ENCODE data around the gene MEX3C.

MEX3C gene

DNA sequence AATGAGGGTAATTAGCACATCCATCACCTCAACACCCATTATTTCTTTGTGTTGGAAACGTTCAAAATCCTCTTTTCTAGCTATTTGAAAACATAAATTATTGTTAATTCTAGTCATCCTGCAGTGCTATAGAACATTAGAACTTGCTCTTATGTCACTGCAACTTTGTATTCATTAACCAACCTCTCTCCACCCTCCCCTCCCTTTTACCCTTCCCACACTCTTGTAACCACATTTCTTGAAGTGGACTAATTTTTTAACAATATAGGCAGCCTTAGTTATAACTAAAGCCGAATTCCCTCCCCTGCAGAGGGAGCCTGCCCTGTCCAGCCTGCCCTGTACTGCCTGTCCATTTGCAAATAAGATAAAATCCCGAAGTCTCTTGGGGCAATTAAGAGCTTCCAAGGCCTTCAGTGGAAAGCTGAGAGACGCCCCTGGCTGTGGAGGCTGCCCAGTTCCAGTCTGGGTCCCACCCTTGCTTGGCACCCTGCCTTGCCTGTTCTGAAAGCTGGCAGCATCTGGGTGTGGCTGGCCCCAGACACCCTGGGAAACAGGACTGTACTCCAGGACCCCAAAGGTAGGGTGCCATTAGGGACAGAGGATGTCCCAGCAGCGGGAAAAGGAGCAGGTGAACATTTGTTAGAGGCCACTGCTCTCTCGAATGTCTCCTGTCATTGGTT, 65.1 kb downstream of the MEX3C start:
- Mint-ChIP-seq H3K4me3 (no peak overlapping the region), H3K27ac (no peak overlapping the region), H3K4me1 (peaks cover 6% of the 10 kb centered on the region), H3K27me3 (no peaks in the 10 kb centered on the region), H3K9me3 (no peaks in the 10 kb centered on the region), H3K36me3 (ENCODE audit: low read depth) (no peaks in the 10 kb centered on the region)
- ATAC-seq = no peak
- DNase-seq = no peak

DNA sequence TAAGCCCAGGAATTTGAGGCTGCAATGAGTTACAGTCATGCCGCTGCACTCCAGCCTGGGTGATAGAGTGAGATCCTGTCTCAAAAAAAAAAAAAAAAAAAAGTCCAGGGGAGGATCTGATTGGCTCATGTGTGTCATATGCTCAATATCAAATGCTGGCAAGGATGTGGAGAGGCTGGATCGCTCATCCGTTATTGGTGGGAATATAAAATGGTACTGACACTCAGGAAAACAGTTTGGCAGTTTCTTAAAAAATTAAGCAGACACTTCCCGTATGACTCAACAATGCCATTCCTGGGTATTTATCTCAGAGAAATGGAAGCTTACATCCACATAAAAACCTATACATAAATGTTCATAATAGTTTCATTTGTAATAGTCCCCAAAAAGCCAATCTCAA, 68.9 kb downstream of the MEX3C start:
- no peak overlapping the region for H3K4me3 Mint-ChIP-seq
- DNase-seq = no peak
- H3K27ac Mint-ChIP-seq = no peak overlapping the region
- H3K9me3 Mint-ChIP-seq = no peaks in the 10 kb centered on the region
- no peaks in the 10 kb centered on the region for H3K36me3 Mint-ChIP-seq (ENCODE audit: low read depth)
- ATAC-seq = no peak
- no peaks in the 10 kb centered on the region for H3K27me3 Mint-ChIP-seq
- H3K4me1 Mint-ChIP-seq = peaks cover 6% of the 10 kb centered on the region

DNA sequence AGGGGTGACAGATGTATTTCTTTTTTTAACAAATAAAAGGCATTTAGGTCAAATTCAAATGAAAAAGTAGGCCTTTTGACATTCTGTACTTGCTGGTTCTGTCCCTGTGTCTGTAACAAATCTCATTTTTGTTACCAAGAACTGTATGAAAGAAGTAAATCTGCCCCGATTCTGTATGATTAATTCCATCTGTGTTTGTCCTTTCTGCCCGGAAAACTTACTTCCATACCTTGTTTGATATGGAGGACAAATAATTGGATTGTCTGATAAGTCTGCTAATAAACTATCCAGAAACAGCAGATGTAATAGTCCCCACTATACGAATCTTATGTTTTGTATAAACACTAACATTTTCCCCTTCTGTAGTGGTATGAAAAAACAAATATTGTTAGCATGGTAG, 69.8 kb downstream of the MEX3C start:
- no peak overlapping the region for H3K27ac Mint-ChIP-seq

DNA sequence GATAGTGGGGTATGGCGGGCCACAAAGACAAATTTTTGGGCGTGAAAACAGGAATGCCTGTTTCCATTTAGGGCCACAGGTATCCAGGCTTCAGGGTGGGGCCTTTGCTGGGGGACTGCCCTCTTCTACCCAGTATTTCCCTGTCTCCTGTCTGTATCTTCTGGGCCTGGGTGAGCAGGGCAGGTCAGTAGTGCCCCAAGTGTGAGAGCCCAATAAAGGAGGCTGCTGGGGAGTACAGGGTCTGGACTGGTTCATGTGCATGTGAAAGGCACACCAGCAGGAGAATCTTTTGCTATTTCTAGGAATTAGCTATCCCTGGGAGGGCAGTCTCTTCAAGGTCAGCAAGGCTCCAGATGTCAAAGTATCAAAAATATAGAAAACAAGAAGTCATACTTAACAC, 71.5 kb downstream of the MEX3C start:
- ATAC-seq (no peak), DNase-seq (no peak)
- H3K27ac Mint-ChIP-seq = no peak overlapping the region
- no peaks in the 10 kb centered on the region for H3K36me3 Mint-ChIP-seq (ENCODE audit: low read depth)
- H3K4me1 Mint-ChIP-seq = peaks cover 6% of the 10 kb centered on the region
- no peaks in the 10 kb centered on the region for H3K27me3 Mint-ChIP-seq
- H3K9me3 Mint-ChIP-seq = no peaks in the 10 kb centered on the region
- no peak overlapping the region for H3K4me3 Mint-ChIP-seq

More for the DNA sequence above, 69.8 kb downstream of the MEX3C start:
- no peaks in the 10 kb centered on the region for H3K27me3 Mint-ChIP-seq
- no peaks in the 10 kb centered on the region for H3K9me3 Mint-ChIP-seq
- peaks cover 6% of the 10 kb centered on the region for H3K4me1 Mint-ChIP-seq
- ATAC-seq (no peak), DNase-seq (no peak)
- no peaks in the 10 kb centered on the region for H3K36me3 Mint-ChIP-seq (ENCODE audit: low read depth)
- no peak overlapping the region for H3K4me3 Mint-ChIP-seq
